ENCODE data around the gene MYO15A. TPM values are rescaled to one million over a fixed set of nuclear protein-coding genes. Genes with fewer than 3 reads are reported as not detected.

The MYO15A gene
- total RNA-seq, 1 donor = 1.1 TPM

GRCh38 chr17:18138065-18138749, 29.7 kb downstream of the MYO15A start:
- no peaks in the 10 kb centered on the region for H3K27me3 ChIP-seq (ENCODE audit: insufficient read depth, low read length)
- no peak for DNase-seq (ENCODE audit: insufficient read length, low spot score, missing footprints)
- no peak overlapping the region for H3K27ac ChIP-seq (ENCODE audit: low read depth, low read length)
- H3K9me3 ChIP-seq (ENCODE audit: low read depth, low read length) = no peaks in the 10 kb centered on the region
- H3K36me3 ChIP-seq (ENCODE audit: insufficient read depth, low read length) = no peaks in the 10 kb centered on the region
- no peak overlapping the region for H2AFZ ChIP-seq (ENCODE audit: low read length)
- H3K4me2 ChIP-seq (ENCODE audit: insufficient read depth, low read length) = no peak overlapping the region
- no peaks in the 10 kb centered on the region for H3K79me2 ChIP-seq (ENCODE audit: insufficient read depth, low read length)
- no peaks in the 10 kb centered on the region for H3K4me1 ChIP-seq (ENCODE audit: insufficient read depth, low read length)
- H4K20me1 ChIP-seq (ENCODE audit: insufficient read depth, low read length) = peaks cover 7% of the 10 kb centered on the region
- no peak for TF ChIP-seq CTCF (IDR thresholded peaks at IDR 0.05; ENCODE audit: extremely low read depth, low read depth, low read length)
- no peak overlapping the region for H3K4me3 ChIP-seq (ENCODE audit: insufficient read depth, low read length)

- no peak for TF ChIP-seq CTCF (IDR thresholded peaks at IDR 0.05; ENCODE audit: extremely low read depth, low read depth, low read length)
- Histone ChIP-seq H4K20me1 (ENCODE audit: insufficient read depth, low read length) (peaks cover 7% of the 10 kb centered on the region), H3K4me3 (ENCODE audit: insufficient read depth, low read length) (no peak overlapping the region), H3K4me2 (ENCODE audit: insufficient read depth, low read length) (no peak overlapping the region), H3K9me3 (ENCODE audit: low read depth, low read length) (no peaks in the 10 kb centered on the region), H3K79me2 (ENCODE audit: insufficient read depth, low read length) (no peaks in the 10 kb centered on the region), H3K36me3 (ENCODE audit: insufficient read depth, low read length) (no peaks in the 10 kb centered on the region), H3K4me1 (ENCODE audit: insufficient read depth, low read length) (no peaks in the 10 kb centered on the region), H3K27ac (ENCODE audit: low read depth, low read length) (no peak overlapping the region), H3K27me3 (ENCODE audit: insufficient read depth, low read length) (peaks cover 3% of the 10 kb centered on the region), H2AFZ (ENCODE audit: low read length) (no peak overlapping the region)
- DNase-seq (ENCODE audit: insufficient read length, low spot score, missing footprints) = no peak
Observed at GRCh38 chr17:18139092-18139491, 30.5 kb downstream of the MYO15A start.

- H3K27me3 ChIP-seq (ENCODE audit: insufficient read depth, low read length) = peaks cover 3% of the 10 kb centered on the region
- no peaks in the 10 kb centered on the region for H3K79me2 ChIP-seq (ENCODE audit: insufficient read depth, low read length)
- H3K27ac ChIP-seq (ENCODE audit: low read depth, low read length) = no peak overlapping the region
- no peaks in the 10 kb centered on the region for H3K9me3 ChIP-seq (ENCODE audit: low read depth, low read length)
- H3K36me3 ChIP-seq (ENCODE audit: insufficient read depth, low read length) = no peaks in the 10 kb centered on the region
- H3K4me1 ChIP-seq (ENCODE audit: insufficient read depth, low read length) = no peaks in the 10 kb centered on the region
- no peak for TF ChIP-seq CTCF (IDR thresholded peaks at IDR 0.05; ENCODE audit: extremely low read depth, low read depth, low read length)
- H3K4me2 ChIP-seq (ENCODE audit: insufficient read depth, low read length) = no peak overlapping the region
- DNase-seq (ENCODE audit: insufficient read length, low spot score, missing footprints) = no peak
- H3K4me3 ChIP-seq (ENCODE audit: insufficient read depth, low read length) = no peak overlapping the region
- peaks cover 7% of the 10 kb centered on the region for H4K20me1 ChIP-seq (ENCODE audit: insufficient read depth, low read length)
- no peak overlapping the region for H2AFZ ChIP-seq (ENCODE audit: low read length)
Observed at GRCh38 chr17:18139498-18139897, 30.9 kb downstream of the MYO15A start.

GRCh38 chr17:18139949-18140348, 31.4 kb downstream of the MYO15A start:
- peak; percentile 50 for TF ChIP-seq CTCF (IDR thresholded peaks at IDR 0.05; ENCODE audit: extremely low read depth, low read depth, low read length)
- Histone ChIP-seq H3K27me3 (ENCODE audit: insufficient read depth, low read length) (peaks cover 3% of the 10 kb centered on the region), H2AFZ (ENCODE audit: low read length) (no peak overlapping the region), H3K27ac (ENCODE audit: low read depth, low read length) (no peak overlapping the region), H3K9me3 (ENCODE audit: low read depth, low read length) (no peaks in the 10 kb centered on the region), H3K4me1 (ENCODE audit: insufficient read depth, low read length) (no peaks in the 10 kb centered on the region), H3K36me3 (ENCODE audit: insufficient read depth, low read length) (no peaks in the 10 kb centered on the region), H3K4me3 (ENCODE audit: insufficient read depth, low read length) (no peak overlapping the region), H3K4me2 (ENCODE audit: insufficient read depth, low read length) (no peak overlapping the region), H3K79me2 (ENCODE audit: insufficient read depth, low read length) (no peaks in the 10 kb centered on the region), H4K20me1 (ENCODE audit: insufficient read depth, low read length) (peaks cover 7% of the 10 kb centered on the region)
- peak; percentile 90 for DNase-seq (ENCODE audit: insufficient read length, low spot score, missing footprints)
